SK-N-SH (cell line): ENCODE measurements around the gene PSMD4. TPM values are rescaled to one million over a fixed set of nuclear protein-coding genes. Genes with fewer than 3 reads are reported as not detected.

Experiments
- CTCF ChIA-PET: fragments of 300-600, 350-600 bp; formaldehyde crosslinking; extraction: SDS; loops from one replicate; lab custom pipeline; 2021; lab: Yijun Ruan, JAX
- POLR2A ChIA-PET: fragments of 350-600 bp; sonication (Branson Sonifier 250); formaldehyde crosslinking; extraction: SDS; loops from one replicate; lab custom pipeline; 2020; ENCODE audit warnings: antibody characterized with exemption, inconsistent platforms; lab: Yijun Ruan, JAX
- DNase-seq: peaks from one replicate; pipeline ENCODE4 v3.0.0; 2012
- H2AFZ ChIP-seq: fragments of 200-600 bp; sonication (generic); 2 replicates; pipeline ENCODE4 v1.8.1; 2016; ENCODE audit warnings: antibody characterized with exemption, mild to moderate bottlenecking, low read depth
- H3F3A ChIP-seq: fragments of 200-600 bp; sonication (generic); replicated peaks from 2 replicates; pipeline ENCODE3; 2016; ENCODE audit warnings: antibody characterized with exemption, mild to moderate bottlenecking; ENCODE audit not compliant: insufficient read depth
- H3K27ac ChIP-seq, 2 experiments: fragments of 200-500 bp in 1 of 2; fragments of 200-600 bp in 1 of 2; sonication (Bioruptor generic) in 1 of 2; sonication (generic), shearing (Covaris generic) in 1 of 2; 2 replicates each; pipeline versions ENCODE4 v1.5.1 to v1.6.1; 2014 to 2016; ENCODE audit warnings: low read depth in 2 of 2, inconsistent platforms in 1 of 2, low read length in 1 of 2, mild to moderate bottlenecking in 1 of 2, mixed read lengths in 1 of 2
- H3K27me3 ChIP-seq: fragments of 200-600 bp; sonication (generic), shearing (Covaris generic); 2 replicates; pipeline ENCODE4 v1.6.1; 2016; ENCODE audit warnings: mixed run types; ENCODE audit not compliant: insufficient read depth
- H3K36me3 ChIP-seq, 2 experiments: fragments of 200-500 bp in 1 of 2; fragments of 200-600 bp in 1 of 2; sonication (Bioruptor generic) in 1 of 2; sonication (generic) in 1 of 2; replicated peaks in 1 of 2; 2 replicates each; pipeline versions ENCODE3 to v1.5.1; 2014 to 2016; ENCODE audit warnings: low read length in 1 of 2, mild to moderate bottlenecking in 1 of 2; ENCODE audit not compliant: insufficient read depth in 2 of 2, control insufficient read depth in 1 of 2
- H3K4me1 ChIP-seq, 2 experiments: fragments of 200-500 bp in 1 of 2; fragments of 200-600 bp in 1 of 2; sonication (Bioruptor generic) in 1 of 2; sonication (generic), shearing (Covaris generic) in 1 of 2; 2 replicates each; pipeline versions ENCODE4 v1.5.1 to v1.6.1; 2014 to 2016; ENCODE audit warnings: low read depth in 1 of 2, low read length in 1 of 2, mixed run types in 1 of 2; ENCODE audit not compliant: insufficient read depth in 2 of 2, control insufficient read depth in 1 of 2
- H3K4me2 ChIP-seq: fragments of 200-600 bp; sonication (generic), shearing (Covaris generic); 2 replicates; pipeline ENCODE4 v1.6.1; 2017; ENCODE audit warnings: mixed run types
- H3K4me3 ChIP-seq, 2 experiments: fragments of 200-500 bp in 1 of 2; fragments of 200-600 bp in 1 of 2; sonication (Bioruptor generic) in 1 of 2; sonication (generic), shearing (Covaris generic) in 1 of 2; 2 replicates each; pipeline versions ENCODE4 v1.5.1 to v1.8.1; 2014 to 2016; ENCODE audit warnings: low read depth in 2 of 2, inconsistent platforms in 1 of 2, low read length in 1 of 2, mild to moderate bottlenecking in 1 of 2, mixed read lengths in 1 of 2, moderate library complexity in 1 of 2
- H3K79me2 ChIP-seq: fragments of 200-600 bp; sonication (generic); 2 replicates; pipeline ENCODE4 v1.8.1; 2017; ENCODE audit warnings: mild to moderate bottlenecking; ENCODE audit not compliant: insufficient read depth
- H3K9ac ChIP-seq: fragments of 200-600 bp; sonication (generic); 2 replicates; pipeline ENCODE4 v1.6.1; 2017; ENCODE audit warnings: mixed run types
- H3K9me2 ChIP-seq: fragments of 200-600 bp; sonication (generic); 2 replicates; pipeline ENCODE4 v1.6.1; 2017; ENCODE audit warnings: mixed run types
- H3K9me3 ChIP-seq: fragments of 200-600 bp; sonication (generic); 2 replicates; pipeline ENCODE4 v1.6.1; 2017; ENCODE audit warnings: mixed run types, mild to moderate bottlenecking, moderate library complexity
- H4K20me1 ChIP-seq: fragments of 200-600 bp; sonication (generic); 2 replicates; pipeline ENCODE4 v1.6.1; 2017; ENCODE audit warnings: mild to moderate bottlenecking, mixed run types; ENCODE audit not compliant: insufficient read depth
- CHD2 ChIP-seq: fragments of 150-350 bp; IDR thresholded peaks from 2 replicates; pipeline ENCODE4 v1.6.1; 2018; ENCODE audit warnings: low read length; ENCODE audit not compliant: partially characterized antibody
- ELF1 ChIP-seq: IDR thresholded peaks from 2 replicates; pipeline ENCODE4 v1.4.0; 2012
- EP300 ChIP-seq, 2 experiments: IDR thresholded peaks; 2 replicates each; pipeline versions ENCODE4 v1.4.0 to v1.6.1; 2012; ENCODE audit warnings: borderline replicate concordance in 1 of 2, low read depth in 1 of 2, low read length in 1 of 2
- FOSL2 ChIP-seq: IDR thresholded peaks from 2 replicates; pipeline ENCODE4 v1.4.0; 2012; ENCODE audit warnings: low read depth, mild to moderate bottlenecking, moderate library complexity, borderline replicate concordance
- FOXJ3 ChIP-seq: sonication (generic); formaldehyde crosslinking; IDR thresholded peaks from 2 replicates; pipeline ENCODE4 v1.5.1; 2020; ENCODE audit warnings: mild to moderate bottlenecking, missing genetic modification reagents
- FOXM1 ChIP-seq: IDR thresholded peaks from 2 replicates; pipeline ENCODE4 v1.4.0; 2012; ENCODE audit warnings: low read depth, mild to moderate bottlenecking
- GABPA ChIP-seq: IDR thresholded peaks from 2 replicates; pipeline ENCODE4 v1.4.0; 2012; ENCODE audit warnings: low read depth, mild to moderate bottlenecking
- GATA2 ChIP-seq: sonication (generic); formaldehyde crosslinking; IDR thresholded peaks from 2 replicates; pipeline ENCODE4 v1.5.0; 2020; ENCODE audit warnings: mild to moderate bottlenecking, missing genetic modification reagents
- JUND ChIP-seq: IDR thresholded peaks from 2 replicates; pipeline ENCODE4 v1.4.0; 2012
- MEF2A ChIP-seq: IDR thresholded peaks from 2 replicates; pipeline ENCODE4 v1.4.0; 2012; ENCODE audit warnings: low read depth, borderline replicate concordance
- MXI1 ChIP-seq: IDR thresholded peaks from 2 replicates; pipeline ENCODE4 v1.6.1; 2012; ENCODE audit warnings: mild to moderate bottlenecking, low read depth, low read length, improper control_type of control experiment
- NFIC ChIP-seq: IDR thresholded peaks from 2 replicates; pipeline ENCODE4 v1.4.0; 2012; ENCODE audit warnings: borderline replicate concordance
- RFX5 ChIP-seq: IDR thresholded peaks from 2 replicates; pipeline ENCODE4 v1.6.1; 2012; ENCODE audit warnings: mild to moderate bottlenecking, improper control_type of control experiment, low read length
- RXRA ChIP-seq: IDR thresholded peaks from 2 replicates; pipeline ENCODE4 v1.4.0; 2012; ENCODE audit warnings: low read depth, mild to moderate bottlenecking, borderline replicate concordance
- SIN3A ChIP-seq: IDR thresholded peaks from 2 replicates; pipeline ENCODE4 v1.6.1; 2012; ENCODE audit warnings: low read depth, mild to moderate bottlenecking, low read length, moderate library complexity, borderline replicate concordance
- SMC3 ChIP-seq: IDR thresholded peaks from 2 replicates; pipeline ENCODE4 v1.6.1; 2012; ENCODE audit warnings: low read depth, low read length, improper control_type of control experiment
- TCF12 ChIP-seq: IDR thresholded peaks from 2 replicates; pipeline ENCODE4 v1.4.0; 2012
- YY1 ChIP-seq: IDR thresholded peaks from 2 replicates; pipeline ENCODE4 v1.4.0; 2012; ENCODE audit warnings: low read depth, mild to moderate bottlenecking
- WGBS: methylation state at CpG from one replicate; pipeline ENCODE4 v1.1.6; 2017; ENCODE audit warnings: low lambda C conversion rate; 5-methylcytosine and 5-hydroxymethylcytosine counted together
- polyA plus RNA-seq, 3 experiments: library from polyadenylated mRNA; depleted of rRNA; stranded (reverse); fragments of >200 nt; gene quantifications; 2 replicates each; pipeline ENCODE4 v1.2.3, GENCODE V29; 2012
- TF ChIP-seq, protein P1 (sequence below): IDR thresholded peaks from 2 replicates; pipeline ENCODE4 v1.4.0; 2012; ENCODE audit warnings: low read depth, borderline replicate concordance
- TF ChIP-seq, protein P2 (sequence below): IDR thresholded peaks from 2 replicates; pipeline ENCODE4 v1.4.0; 2012; ENCODE audit warnings: low read depth, borderline replicate concordance
- TF ChIP-seq, protein P3 (sequence below): IDR thresholded peaks from 2 replicates; pipeline ENCODE4; 2012
- TF ChIP-seq, protein P4 (sequence below): fragments of 200-600 bp; sonication (generic); IDR thresholded peaks from 2 replicates; pipeline ENCODE4 v1.6.1; 2017; ENCODE audit warnings: antibody characterized with exemption, mild to moderate bottlenecking, moderate library complexity
- TF ChIP-seq, protein P5 (sequence below): fragments of 150-350 bp; IDR thresholded peaks from 2 replicates; pipeline ENCODE4 v1.6.1; 2016; ENCODE audit warnings: mild to moderate bottlenecking, low read depth, low read length

Gene PSMD4
- polyA plus RNA-seq (2012; rRNA removed), result 419 and 518 TPM in 2 replicates
- polyA plus RNA-seq (2012; cell fraction: cytosol; rRNA removed), result 388 and 427 TPM in 2 replicates
- polyA plus RNA-seq (2012; cell fraction: nucleus; rRNA removed), result 294 and 298 TPM in 2 replicates

DNA sequence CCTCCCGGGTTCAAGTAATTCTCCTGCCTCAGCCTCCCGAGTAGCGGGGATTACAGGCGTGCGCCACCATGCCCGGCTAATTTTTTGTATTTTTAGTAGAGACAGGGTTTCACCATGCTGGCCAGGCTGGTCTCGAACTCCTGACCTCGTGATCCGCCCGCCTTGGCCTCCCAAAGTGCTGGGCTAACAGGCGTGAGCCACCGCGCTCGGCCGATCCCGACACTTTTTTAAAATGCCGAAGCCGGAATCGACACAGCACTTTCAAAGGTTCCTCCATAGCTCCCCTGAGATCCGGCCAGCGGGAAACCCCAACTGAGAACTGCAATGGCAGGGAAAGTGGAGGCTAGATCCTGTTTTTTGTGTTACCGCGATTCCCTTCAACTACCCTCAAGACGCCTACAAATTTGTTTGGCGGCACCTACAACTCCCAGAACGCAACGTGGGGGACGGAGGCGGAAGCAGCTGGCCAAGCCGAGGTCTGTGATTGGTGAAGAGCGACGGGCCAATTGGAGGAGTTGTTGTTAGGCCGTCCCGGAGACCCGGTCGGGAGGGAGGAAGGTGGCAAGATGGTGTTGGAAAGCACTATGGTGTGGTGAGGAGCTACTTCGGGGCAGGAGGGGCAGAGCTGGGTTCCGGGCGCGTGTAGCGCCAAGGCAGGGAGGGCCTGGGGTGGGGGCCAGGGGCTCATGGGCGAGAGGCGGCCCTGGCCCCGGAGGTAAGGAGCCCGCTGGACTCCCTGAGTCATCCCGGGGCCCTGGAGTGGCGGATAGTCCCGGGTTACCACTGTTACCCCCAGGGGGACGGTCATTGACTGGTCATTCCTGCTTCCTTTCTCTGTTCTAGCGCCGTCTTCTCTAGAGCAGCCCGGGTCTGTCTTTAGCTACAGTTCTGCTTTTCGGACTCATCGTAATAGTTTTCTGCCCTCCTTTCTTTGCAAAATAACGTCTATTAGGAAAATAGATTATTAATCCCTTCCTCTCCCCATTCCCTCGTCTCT is at the start of gene PSMD4:
Gene PSMD4, plus strand, starts transcription at position 518 of the 997 bp plus-strand sequence. Its CDS starts 49 bp downstream, at position 567.
- Histone ChIP-seq H4K20me1 (peaks cover 15% of the 10 kb centered on the region; the same call in 1 of the 2 replicates), H3K27ac (peak within 1 kb of the TSS; percentile 72 to 87), H3F3A (peaks cover 54% of the 10 kb centered on the region), H3K27me3 (no peaks in the 10 kb centered on the region), H3K4me1 (peaks cover 0 to 4% of the 10 kb centered on the region in 2 experiments; a peak in 1 of 4 replicates), H2AFZ (peak within 1 kb of the TSS; percentile 97), H3K9me3 (no peaks in the 10 kb centered on the region), H3K4me3 (peak within 1 kb of the TSS; percentile 58 to 76), H3K36me3 (peaks cover 8 to 18% of the 10 kb centered on the region in 2 experiments), H3K79me2 (peaks cover 51% of the 10 kb centered on the region), H3K9ac (peak within 1 kb of the TSS; percentile 85), H3K9me2 (no peaks in the 10 kb centered on the region), H3K4me2 (peak within 1 kb of the TSS; percentile 84)
- DNase-seq, result peak; percentile 97
- ChIA-PET POLR2A (interaction anchor here (0.5 to 1.8 kb wide), 10 partner anchors 8 to 566 kb away, joined by 3 to 11 read pairs (median 3); partner anchors contain the start of genes RFX5, VPS72 and ZNF687), CTCF (interaction anchor here (0.9 to 1.6 kb wide), 3 partner anchors 18 to 86 kb away, joined by 4 to 6 read pairs (median 5); partner anchors contain the start of gene ZNF687)
- 19% methylated on average over 48 of the region's 56 CpGs for WGBS
- TF ChIP-seq TCF12, result no peak
- no peak for TF ChIP-seq EP300 (IDR thresholded peaks at IDR 0.05; ENCODE audit: borderline replicate concordance in 1 of 2, low read depth in 1 of 2, low read length in 1 of 2)
- no peak for TF ChIP-seq NFIC
- no peak for TF ChIP-seq JUND
- TF ChIP-seq, protein P1, sequence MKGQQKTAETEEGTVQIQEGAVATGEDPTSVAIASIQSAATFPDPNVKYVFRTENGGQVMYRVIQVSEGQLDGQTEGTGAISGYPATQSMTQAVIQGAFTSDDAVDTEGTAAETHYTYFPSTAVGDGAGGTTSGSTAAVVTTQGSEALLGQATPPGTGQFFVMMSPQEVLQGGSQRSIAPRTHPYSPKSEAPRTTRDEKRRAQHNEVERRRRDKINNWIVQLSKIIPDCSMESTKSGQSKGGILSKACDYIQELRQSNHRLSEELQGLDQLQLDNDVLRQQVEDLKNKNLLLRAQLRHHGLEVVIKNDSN, result peak; percentile 62; the same call in 1 of the 2 replicates
- TF ChIP-seq GABPA, result peak; percentile 86
- TF ChIP-seq MXI1, result peak; percentile 43
- TF ChIP-seq RFX5, result peak; percentile 73; the same call in 1 of the 2 replicates
- TF ChIP-seq YY1, result peak; percentile 85
- TF ChIP-seq, protein P2, sequence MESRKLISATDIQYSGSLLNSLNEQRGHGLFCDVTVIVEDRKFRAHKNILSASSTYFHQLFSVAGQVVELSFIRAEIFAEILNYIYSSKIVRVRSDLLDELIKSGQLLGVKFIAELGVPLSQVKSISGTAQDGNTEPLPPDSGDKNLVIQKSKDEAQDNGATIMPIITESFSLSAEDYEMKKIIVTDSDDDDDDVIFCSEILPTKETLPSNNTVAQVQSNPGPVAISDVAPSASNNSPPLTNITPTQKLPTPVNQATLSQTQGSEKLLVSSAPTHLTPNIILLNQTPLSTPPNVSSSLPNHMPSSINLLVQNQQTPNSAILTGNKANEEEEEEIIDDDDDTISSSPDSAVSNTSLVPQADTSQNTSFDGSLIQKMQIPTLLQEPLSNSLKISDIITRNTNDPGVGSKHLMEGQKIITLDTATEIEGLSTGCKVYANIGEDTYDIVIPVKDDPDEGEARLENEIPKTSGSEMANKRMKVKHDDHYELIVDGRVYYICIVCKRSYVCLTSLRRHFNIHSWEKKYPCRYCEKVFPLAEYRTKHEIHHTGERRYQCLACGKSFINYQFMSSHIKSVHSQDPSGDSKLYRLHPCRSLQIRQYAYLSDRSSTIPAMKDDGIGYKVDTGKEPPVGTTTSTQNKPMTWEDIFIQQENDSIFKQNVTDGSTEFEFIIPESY, result no peak
- TF ChIP-seq, protein P3, sequence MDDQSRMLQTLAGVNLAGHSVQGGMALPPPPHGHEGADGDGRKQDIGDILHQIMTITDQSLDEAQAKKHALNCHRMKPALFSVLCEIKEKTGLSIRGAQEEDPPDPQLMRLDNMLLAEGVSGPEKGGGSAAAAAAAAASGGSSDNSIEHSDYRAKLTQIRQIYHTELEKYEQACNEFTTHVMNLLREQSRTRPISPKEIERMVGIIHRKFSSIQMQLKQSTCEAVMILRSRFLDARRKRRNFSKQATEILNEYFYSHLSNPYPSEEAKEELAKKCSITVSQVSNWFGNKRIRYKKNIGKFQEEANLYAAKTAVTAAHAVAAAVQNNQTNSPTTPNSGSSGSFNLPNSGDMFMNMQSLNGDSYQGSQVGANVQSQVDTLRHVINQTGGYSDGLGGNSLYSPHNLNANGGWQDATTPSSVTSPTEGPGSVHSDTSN, result peak; percentile 58
- no peak for TF ChIP-seq MEF2A
- TF ChIP-seq, protein P4, sequence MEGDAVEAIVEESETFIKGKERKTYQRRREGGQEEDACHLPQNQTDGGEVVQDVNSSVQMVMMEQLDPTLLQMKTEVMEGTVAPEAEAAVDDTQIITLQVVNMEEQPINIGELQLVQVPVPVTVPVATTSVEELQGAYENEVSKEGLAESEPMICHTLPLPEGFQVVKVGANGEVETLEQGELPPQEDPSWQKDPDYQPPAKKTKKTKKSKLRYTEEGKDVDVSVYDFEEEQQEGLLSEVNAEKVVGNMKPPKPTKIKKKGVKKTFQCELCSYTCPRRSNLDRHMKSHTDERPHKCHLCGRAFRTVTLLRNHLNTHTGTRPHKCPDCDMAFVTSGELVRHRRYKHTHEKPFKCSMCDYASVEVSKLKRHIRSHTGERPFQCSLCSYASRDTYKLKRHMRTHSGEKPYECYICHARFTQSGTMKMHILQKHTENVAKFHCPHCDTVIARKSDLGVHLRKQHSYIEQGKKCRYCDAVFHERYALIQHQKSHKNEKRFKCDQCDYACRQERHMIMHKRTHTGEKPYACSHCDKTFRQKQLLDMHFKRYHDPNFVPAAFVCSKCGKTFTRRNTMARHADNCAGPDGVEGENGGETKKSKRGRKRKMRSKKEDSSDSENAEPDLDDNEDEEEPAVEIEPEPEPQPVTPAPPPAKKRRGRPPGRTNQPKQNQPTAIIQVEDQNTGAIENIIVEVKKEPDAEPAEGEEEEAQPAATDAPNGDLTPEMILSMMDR, result no peak
- no peak for TF ChIP-seq RXRA
- TF ChIP-seq CHD2, result peak; percentile 94
- TF ChIP-seq ELF1, result peak; percentile 94
- TF ChIP-seq, protein P5, sequence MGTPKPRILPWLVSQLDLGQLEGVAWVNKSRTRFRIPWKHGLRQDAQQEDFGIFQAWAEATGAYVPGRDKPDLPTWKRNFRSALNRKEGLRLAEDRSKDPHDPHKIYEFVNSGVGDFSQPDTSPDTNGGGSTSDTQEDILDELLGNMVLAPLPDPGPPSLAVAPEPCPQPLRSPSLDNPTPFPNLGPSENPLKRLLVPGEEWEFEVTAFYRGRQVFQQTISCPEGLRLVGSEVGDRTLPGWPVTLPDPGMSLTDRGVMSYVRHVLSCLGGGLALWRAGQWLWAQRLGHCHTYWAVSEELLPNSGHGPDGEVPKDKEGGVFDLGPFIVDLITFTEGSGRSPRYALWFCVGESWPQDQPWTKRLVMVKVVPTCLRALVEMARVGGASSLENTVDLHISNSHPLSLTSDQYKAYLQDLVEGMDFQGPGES, result no peak
- no peak for TF ChIP-seq FOXM1
- no peak for TF ChIP-seq SMC3
- no peak for TF ChIP-seq FOSL2
- no peak for TF ChIP-seq GATA2
- no peak for TF ChIP-seq FOXJ3 (CRISPR knock-in tag)
- 0 out of 2 replicates have a peak, but pooled peaks have one; percentile 46 for TF ChIP-seq SIN3A
